Glomerular visceral epithelial cell (primary cell): ENCODE data around the gene C5.

Experiments used
- DNase-seq: peaks from one replicate; pipeline ENCODE4 v3.0.0-alpha.2; 2016; ENCODE audit errors: extremely low spot score

C5 gene

GRCh38 chr9:120941046-120941770 lies 108.9 kb downstream of the C5 start:
- DNase-seq, result no peak

- no peak for DNase-seq
Measured at GRCh38 chr9:120940573-120940972, 109.5 kb downstream of the C5 start.

- DNase-seq, result no peak
Measured at GRCh38 chr9:120938851-120939250, 111.2 kb downstream of the C5 start.

- DNase-seq, result no peak
Measured at GRCh38 chr9:120937596-120937995, 112.5 kb downstream of the C5 start.

GRCh38 chr9:120937127-120937526 lies 112.9 kb downstream of the C5 start:
- no peak for DNase-seq

GRCh38 chr9:120936764-120937122 lies 113.3 kb downstream of the C5 start:
- no peak for DNase-seq

- DNase-seq, result peak; percentile 93
Measured at GRCh38 chr9:120936011-120936763, 113.9 kb downstream of the C5 start.

GRCh38 chr9:120935383-120935857 lies 114.7 kb downstream of the C5 start:
- DNase-seq, result peak; percentile 98

- no peak for DNase-seq
Measured at GRCh38 chr9:120934281-120934680, 115.8 kb downstream of the C5 start.

GRCh38 chr9:120933310-120934055 lies 116.6 kb downstream of the C5 start:
- DNase-seq, result no peak

- DNase-seq, result no peak
Measured at GRCh38 chr9:120932086-120932823, 117.8 kb downstream of the C5 start.

GRCh38 chr9:120931231-120932085 lies 118.6 kb downstream of the C5 start:
- peak; percentile 71 for DNase-seq

- no peak for DNase-seq
Measured at GRCh38 chr9:120929229-120929791, 120.8 kb downstream of the C5 start.

GRCh38 chr9:120928483-120929228 lies 121.4 kb downstream of the C5 start:
- DNase-seq, result peak; percentile 54

- DNase-seq, result no peak
Measured at GRCh38 chr9:120928015-120928482, 122.0 kb downstream of the C5 start.

- no peak for DNase-seq
Measured at GRCh38 chr9:120927269-120928014, 122.6 kb downstream of the C5 start.

- DNase-seq, result peak; percentile 55
Measured at GRCh38 chr9:120926397-120926928, 123.6 kb downstream of the C5 start, which contains the start of gene TRAF1. Gene TRAF1, minus strand, starts transcription at chr9:120926796. Its CDS starts 721 bp downstream, at chr9:120926075.
